DOHH2 (cell line): Measurements from ENCODE around the gene GRIA3.

ENCODE experiments used
- H3F3A ChIP-seq: fragments of 200-600 bp; sonication (generic), shearing (Covaris generic); 2 replicates; pipeline ENCODE4 v1.6.0; 2016; ENCODE audit warnings: antibody characterized with exemption, mild to moderate bottlenecking; ENCODE audit not compliant: control insufficient read depth, insufficient read depth
- H3K27ac ChIP-seq: fragments of 200-600 bp; sonication (generic); 2 replicates; pipeline ENCODE4 v1.5.1; 2014; ENCODE audit warnings: low read depth, mild to moderate bottlenecking, low read length, moderate library complexity
- H3K27me3 ChIP-seq: fragments of 200-600 bp; sonication (generic); 2 replicates; pipeline ENCODE4 v1.6.1; 2014; ENCODE audit warnings: mild to moderate bottlenecking, low read length, mixed read lengths; ENCODE audit not compliant: control insufficient read depth
- H3K36me3 ChIP-seq: fragments of 200-600 bp; sonication (generic); 2 replicates; pipeline ENCODE4 v1.6.1; 2014; ENCODE audit warnings: mild to moderate bottlenecking, low read length, moderate library complexity, mixed read lengths; ENCODE audit not compliant: control insufficient read depth
- H3K4me1 ChIP-seq: fragments of 200-600 bp; sonication (generic); 2 replicates; pipeline ENCODE4 v1.6.1; 2014; ENCODE audit warnings: mild to moderate bottlenecking, low read length, mixed read lengths; ENCODE audit not compliant: control insufficient read depth
- H3K4me2 ChIP-seq: fragments of 200-600 bp; sonication (generic); 2 replicates; pipeline ENCODE4 v1.6.0; 2014; ENCODE audit warnings: mild to moderate bottlenecking, low read length, moderate library complexity
- H3K4me3 ChIP-seq: fragments of 200-600 bp; sonication (generic); 2 replicates; pipeline ENCODE4 v1.5.1; 2014; ENCODE audit warnings: mild to moderate bottlenecking, low read length, mixed read lengths
- H3K79me2 ChIP-seq: fragments of 200-600 bp; sonication (generic); 2 replicates; pipeline ENCODE4 v1.6.1; 2014; ENCODE audit warnings: mild to moderate bottlenecking, low read length, mixed read lengths; ENCODE audit not compliant: control insufficient read depth
- H3K9me2 ChIP-seq: fragments of 200-600 bp; sonication (generic); replicated peaks from 2 replicates; pipeline ENCODE4 v1.6.1; 2014; ENCODE audit warnings: mild to moderate bottlenecking, low read length, mixed read lengths; ENCODE audit not compliant: control insufficient read depth
- H3K9me3 ChIP-seq: fragments of 200-600 bp; sonication (generic); 2 replicates; pipeline ENCODE4 v1.6.1; 2014; ENCODE audit warnings: antibody characterized with exemption, low read length, mixed read lengths; ENCODE audit not compliant: control insufficient read depth, insufficient read depth
- H4K20me1 ChIP-seq: fragments of 200-600 bp; sonication (generic); 2 replicates; pipeline ENCODE4 v1.6.0; 2014; ENCODE audit warnings: low read depth, mild to moderate bottlenecking, antibody characterized with exemption, low read length, moderate library complexity; ENCODE audit not compliant: control insufficient read depth, insufficient read depth
- CTCF ChIP-seq: fragments of 200-600 bp; sonication (generic); IDR thresholded peaks from one replicate; pipeline ENCODE4 v1.5.1; 2014; ENCODE audit warnings: antibody characterized with exemption, mild to moderate bottlenecking, low read depth, low read length; ENCODE audit not compliant: poor library complexity, severe bottlenecking
- EZH2phosphoT487 ChIP-seq: fragments of 200-600 bp; sonication (generic); IDR thresholded peaks from 2 replicates; pipeline ENCODE4 v1.6.1; 2017; ENCODE audit warnings: borderline replicate concordance, mild to moderate bottlenecking, antibody characterized with exemption, low read length, moderate library complexity, mixed read lengths

GRIA3 gene

DNA sequence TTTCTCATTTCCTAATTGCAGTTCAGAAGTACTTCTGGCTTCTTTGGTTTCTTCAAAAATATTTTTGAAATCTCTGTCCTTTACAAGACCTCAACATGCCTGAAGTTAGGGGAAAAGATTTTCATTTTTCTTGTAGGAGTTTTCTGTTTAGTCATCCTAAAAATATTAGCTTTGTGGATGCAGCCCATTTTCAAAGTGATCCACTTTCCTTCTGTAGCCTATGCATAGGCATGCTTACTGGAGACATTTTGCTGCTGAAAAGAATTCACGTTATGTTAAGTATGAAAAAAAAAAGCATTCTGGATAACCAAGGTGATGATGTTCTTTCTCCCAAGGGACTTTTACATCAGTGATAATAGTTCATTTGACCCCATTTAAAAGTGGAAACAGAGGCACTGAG, 303.2 kb downstream of the GRIA3 start:
- H3K9me2 ChIP-seq: no peaks in the 10 kb centered on the region
- no peak overlapping the region for H3K4me2 ChIP-seq
- no peak for TF ChIP-seq EZH2phosphoT487
- no peak for TF ChIP-seq CTCF
- no peaks in the 10 kb centered on the region for H3K4me1 ChIP-seq
- H3K9me3 ChIP-seq: no peaks in the 10 kb centered on the region
- no peaks in the 10 kb centered on the region for H3K27me3 ChIP-seq
- H4K20me1 ChIP-seq: no peaks in the 10 kb centered on the region
- no peak overlapping the region for H3K4me3 ChIP-seq
- H3K79me2 ChIP-seq: no peaks in the 10 kb centered on the region
- no peaks in the 10 kb centered on the region for H3K36me3 ChIP-seq
- no peak overlapping the region for H3K27ac ChIP-seq
- no peaks in the 10 kb centered on the region for H3F3A ChIP-seq

GRCh38 chrX:123487669-123488068, 303.6 kb downstream of the GRIA3 start:
- Histone ChIP-seq H3K79me2 (no peaks in the 10 kb centered on the region), H3K9me2 (no peaks in the 10 kb centered on the region), H3K36me3 (no peaks in the 10 kb centered on the region), H3K4me3 (no peak overlapping the region), H4K20me1 (no peaks in the 10 kb centered on the region), H3K27me3 (no peaks in the 10 kb centered on the region), H3F3A (no peaks in the 10 kb centered on the region), H3K4me2 (no peak overlapping the region), H3K27ac (no peak overlapping the region), H3K9me3 (no peaks in the 10 kb centered on the region), H3K4me1 (no peaks in the 10 kb centered on the region)
- TF ChIP-seq EZH2phosphoT487 (no peak), CTCF (no peak)

GRCh38 chrX:123489011-123489410, 304.9 kb downstream of the GRIA3 start:
- Histone ChIP-seq H3K36me3 (no peaks in the 10 kb centered on the region), H3K4me1 (no peaks in the 10 kb centered on the region), H3F3A (no peaks in the 10 kb centered on the region), H3K27me3 (no peaks in the 10 kb centered on the region), H3K4me3 (no peak overlapping the region), H3K9me2 (no peaks in the 10 kb centered on the region), H3K4me2 (no peak overlapping the region), H3K27ac (no peak overlapping the region), H4K20me1 (no peaks in the 10 kb centered on the region), H3K9me3 (no peaks in the 10 kb centered on the region), H3K79me2 (no peaks in the 10 kb centered on the region)
- no peak for TF ChIP-seq CTCF
- TF ChIP-seq EZH2phosphoT487: no peak

DNA sequence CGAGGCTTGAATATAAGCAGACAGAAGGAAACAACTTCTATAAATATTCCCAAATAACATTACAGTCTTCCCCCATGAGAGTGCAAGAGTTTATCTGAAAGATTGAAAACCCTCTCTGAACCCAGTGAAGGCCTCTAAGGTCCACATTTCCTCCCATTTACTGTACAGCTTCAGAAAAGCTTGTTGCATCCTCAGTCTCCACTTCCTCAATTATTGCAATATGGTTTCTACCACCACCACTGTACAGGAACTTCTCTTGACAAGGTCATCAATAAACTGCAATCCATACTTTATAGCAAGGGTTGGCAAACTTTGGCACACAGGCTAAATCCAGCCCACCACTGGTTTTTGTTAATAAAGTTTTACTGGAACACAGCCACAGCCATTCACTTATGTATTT, 309.8 kb downstream of the GRIA3 start:
- H3K27me3 ChIP-seq: no peaks in the 10 kb centered on the region
- H3K4me1 ChIP-seq: no peaks in the 10 kb centered on the region
- H3K9me2 ChIP-seq: no peaks in the 10 kb centered on the region
- no peaks in the 10 kb centered on the region for H4K20me1 ChIP-seq
- H3K79me2 ChIP-seq: no peaks in the 10 kb centered on the region
- no peak overlapping the region for H3K4me3 ChIP-seq
- H3K4me2 ChIP-seq: no peak overlapping the region
- no peaks in the 10 kb centered on the region for H3K9me3 ChIP-seq
- no peak overlapping the region for H3K27ac ChIP-seq
- H3F3A ChIP-seq: no peaks in the 10 kb centered on the region
- TF ChIP-seq CTCF: no peak
- no peak for TF ChIP-seq EZH2phosphoT487
- H3K36me3 ChIP-seq: no peaks in the 10 kb centered on the region
